ENCODE data around the gene FBXO27.

- TF ChIP-seq CTCF (conservative IDR thresholded peaks at IDR 0.05; ENCODE audit: low read depth, low read length) (no peak), EZH2 (IDR thresholded peaks at IDR 0.05; ENCODE audit: borderline replicate concordance, low read depth, low read length, poor library complexity, severe bottlenecking) (no peak)
Observed at GRCh38 chr19:39047073-39047472, 14.7 kb upstream of the FBXO27 start.
